CD4-positive, alpha-beta T cell (primary cell): ENCODE results near the gene DENND1B. TPM values are rescaled to one million over a fixed set of nuclear protein-coding genes. Genes with fewer than 3 reads are reported as not detected.

Experiments
- ATAC-seq: fragments of 200-7000 bp; cut with Tn5 transposase; one replicate; pipeline ENCODE4 v1.10.0; 2022; ENCODE audit warnings: mild to moderate bottlenecking; ENCODE audit not compliant: poor library complexity
- CTCF ChIA-PET: fragments of 350-600 bp; sonication (Branson Sonifier 250); formaldehyde crosslinking; loops from one replicate; lab custom pipeline; 2021; ENCODE audit warnings: antibody characterized with exemption, inconsistent platforms; lab: Charles Lee
- POLR2A ChIA-PET: fragments of 350-600 bp; sonication (Branson Sonifier 250); formaldehyde crosslinking; loops from one replicate; lab custom pipeline; 2021; ENCODE audit warnings: antibody characterized with exemption, inconsistent platforms; lab: Charles Lee
- DNase-seq, 14 experiments: peaks; one replicate each; pipeline ENCODE4 v3.0.0-alpha.2; 2013 to 2020; ENCODE audit warnings: mixed read lengths in 2 of 14
- H3K27ac ChIP-seq, 2 donors: one replicate each; pipeline versions ENCODE4 v1.5.1 to v1.7.0; 2013; ENCODE audit warnings: low read length in 2 of 2, low read depth in 1 of 2, mild to moderate bottlenecking in 1 of 2
- H3K27me3 ChIP-seq, 2 experiments: 1 replicate in 1 of 2; 2 replicates in 1 of 2; pipeline versions ENCODE4 v1.6.1 to v1.7.0; 2013; ENCODE audit warnings: low read length in 2 of 2, control low read depth in 1 of 2, mild to moderate bottlenecking in 1 of 2, moderate library complexity in 1 of 2; ENCODE audit not compliant: insufficient read depth in 2 of 2, control insufficient read depth in 1 of 2
- H3K36me3 ChIP-seq: one replicate; pipeline ENCODE4 v1.6.1; 2013; ENCODE audit warnings: low read length, control low read depth; ENCODE audit not compliant: insufficient read depth
- H3K4me1 ChIP-seq: one replicate; pipeline ENCODE4 v1.6.1; 2013; ENCODE audit warnings: low read length, control low read depth; ENCODE audit not compliant: insufficient read depth
- H3K4me3 ChIP-seq: one replicate; pipeline ENCODE4 v1.5.1; 2013; ENCODE audit warnings: mild to moderate bottlenecking, low read length, moderate library complexity
- H3K9me3 ChIP-seq, 2 experiments: 1 replicate in 1 of 2; 2 replicates in 1 of 2; pipeline versions ENCODE4 v1.6.1 to v1.7.0; 2013; ENCODE audit warnings: low read length in 2 of 2, mild to moderate bottlenecking in 2 of 2, control low read depth in 1 of 2, moderate library complexity in 1 of 2; ENCODE audit not compliant: control insufficient read depth in 1 of 2, insufficient read depth in 1 of 2
- H3K27ac Mint-ChIP-seq: one replicate; pipeline ENCODE4 v1.8.0; 2020; ENCODE audit warnings: mixed read lengths
- H3K27me3 Mint-ChIP-seq: one replicate; pipeline ENCODE4 v1.8.0; 2021; ENCODE audit warnings: mixed read lengths
- H3K36me3 Mint-ChIP-seq: one replicate; pipeline ENCODE4 v1.8.0; 2021; ENCODE audit warnings: low read depth, mixed read lengths
- H3K4me1 Mint-ChIP-seq: one replicate; pipeline ENCODE4 v1.8.0; 2021; ENCODE audit warnings: low read depth, mixed read lengths
- H3K4me3 Mint-ChIP-seq: one replicate; pipeline ENCODE4 v1.8.0; 2020; ENCODE audit warnings: mild to moderate bottlenecking, mixed read lengths
- H3K9me3 Mint-ChIP-seq: one replicate; pipeline ENCODE4 v1.8.0; 2020; ENCODE audit warnings: mixed read lengths
- CTCF ChIP-seq: fragments of 200-600 bp; IDR thresholded peaks from one replicate; pipeline ENCODE4 v1.8.0; 2022; ENCODE audit warnings: antibody characterized with exemption, mild to moderate bottlenecking
- intact Hi-C, 2 experiments: fragments of 100-400 bp; cut with DNase I in 1 of 2; cut with micrococcal nuclease in 1 of 2; formaldehyde crosslinking; loops; one replicate each; pipeline versions ENCODE4 v1.15.1 to v1.9.0; 2023 to 2025; cut with DNase I, micrococcal nuclease
- total RNA-seq, 174 experiments: library from RNA in 2 of 174; stranded (reverse) in 2 of 174; gene quantifications; one replicate each; pipeline ENCODE4 v1.2.3 and lab custom pipeline; 2021 to 2026

Gene DENND1B
- total RNA-seq, 2 experiments from 2014 or later = 23.9 to 26.5 TPM

GRCh38 chr1:197663162-197663953 lies 111.9 kb downstream of the DENND1B start:
- Histone ChIP-seq H3K27ac (no peak overlapping the region), H3K4me3 (no peak overlapping the region), H3K4me1 (no peaks in the 10 kb centered on the region), H3K36me3 (peaks cover 2% of the 10 kb centered on the region), H3K9me3 (no peaks in the 10 kb centered on the region), H3K27me3 (no peaks in the 10 kb centered on the region)
- Mint-ChIP-seq H3K27ac (no peak overlapping the region), H3K36me3 (no peaks in the 10 kb centered on the region), H3K9me3 (no peaks in the 10 kb centered on the region), H3K27me3 (no peaks in the 10 kb centered on the region), H3K4me1 (peaks cover 24% of the 10 kb centered on the region), H3K4me3 (no peak overlapping the region)
- DNase-seq (no peak), ATAC-seq (no peak)
- no peak for TF ChIP-seq CTCF
- intact Hi-C loops = no loop called here
- POLR2A ChIA-PET = no interaction called here
- CTCF ChIA-PET = no interaction called here

GRCh38 chr1:197660389-197660788 lies 114.9 kb downstream of the DENND1B start:
- Histone ChIP-seq H3K4me1 (no peaks in the 10 kb centered on the region), H3K27me3 (no peaks in the 10 kb centered on the region), H3K36me3 (peaks cover 10% of the 10 kb centered on the region), H3K27ac (no peak overlapping the region), H3K4me3 (no peak overlapping the region), H3K9me3 (no peaks in the 10 kb centered on the region)
- ATAC-seq (no peak), DNase-seq (no peak)
- Mint-ChIP-seq H3K4me3 (no peak overlapping the region), H3K9me3 (no peaks in the 10 kb centered on the region), H3K27me3 (no peaks in the 10 kb centered on the region), H3K36me3 (peaks cover 22% of the 10 kb centered on the region), H3K27ac (no peak overlapping the region), H3K4me1 (peaks cover 20% of the 10 kb centered on the region)
- TF ChIP-seq CTCF = no peak
- ChIA-PET CTCF (no interaction called here), POLR2A (no interaction called here)
- intact Hi-C loops = no loop called here

- no peak overlapping the region for H3K4me3 Mint-ChIP-seq
- Histone ChIP-seq H3K27me3 (no peaks in the 10 kb centered on the region), H3K36me3 (peaks cover 10% of the 10 kb centered on the region), H3K27ac (no peak overlapping the region), H3K4me3 (no peak overlapping the region), H3K4me1 (no peaks in the 10 kb centered on the region), H3K9me3 (no peaks in the 10 kb centered on the region)
- H3K36me3 Mint-ChIP-seq = peaks cover 33% of the 10 kb centered on the region
- no peaks in the 10 kb centered on the region for H3K27me3 Mint-ChIP-seq
- DNase-seq (peak in 1 of 14 experiments; percentile 21), ATAC-seq (no peak)
- H3K4me1 Mint-ChIP-seq = peaks cover 17% of the 10 kb centered on the region
- no peaks in the 10 kb centered on the region for H3K9me3 Mint-ChIP-seq
- ChIA-PET CTCF (no interaction called here), POLR2A (no interaction called here)
- no peak for TF ChIP-seq CTCF
- intact Hi-C loops = no loop called here
- H3K27ac Mint-ChIP-seq = no peak overlapping the region
These were observed 116.1 kb downstream of the DENND1B start for GRCh38 chr1:197659171-197659570.
